ENCODE results near the gene ATP11C.

ATP11C gene

DNA sequence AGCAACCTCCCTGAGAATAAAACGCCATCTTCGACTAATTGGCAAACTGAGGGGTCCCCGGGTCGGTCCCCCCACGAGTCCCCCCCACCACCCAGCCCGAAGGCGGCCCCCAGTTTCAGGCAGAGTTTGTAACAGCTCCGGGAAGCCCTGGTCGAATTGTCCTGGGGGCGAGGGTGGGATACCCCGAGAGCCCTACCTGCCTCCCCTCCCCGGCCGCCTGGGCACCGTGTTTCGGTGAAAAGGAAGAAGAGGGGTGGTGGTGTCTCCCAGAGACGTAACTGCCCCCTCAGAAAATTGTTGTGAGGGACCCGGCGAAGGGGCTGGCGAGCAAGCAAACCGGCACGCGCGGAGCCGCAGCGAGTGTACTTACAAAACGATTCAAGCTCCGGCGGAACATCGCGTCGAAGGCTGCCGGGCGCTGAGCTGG is 1.2 kb downstream of the ATP11C start:
- peak overlapping the region; percentile 58; the same call in 1 of the 2 replicates for H3K27ac ChIP-seq (replicated peaks)
- H3K27me3 ChIP-seq (ENCODE audit: insufficient read depth, poor library complexity, severe bottlenecking), result no peaks in the 10 kb centered on the region
- TF ChIP-seq GABPA (IDR thresholded peaks at IDR 0.05; ENCODE audit: low read depth) (no peak), SPI1 (IDR thresholded peaks at IDR 0.05; ENCODE audit: borderline replicate concordance, low read depth) (no peak), POLR2AphosphoS5 (IDR thresholded peaks at IDR 0.05; ENCODE audit: low read depth) (no peak)
- TF ChIP-seq, protein P1, sequence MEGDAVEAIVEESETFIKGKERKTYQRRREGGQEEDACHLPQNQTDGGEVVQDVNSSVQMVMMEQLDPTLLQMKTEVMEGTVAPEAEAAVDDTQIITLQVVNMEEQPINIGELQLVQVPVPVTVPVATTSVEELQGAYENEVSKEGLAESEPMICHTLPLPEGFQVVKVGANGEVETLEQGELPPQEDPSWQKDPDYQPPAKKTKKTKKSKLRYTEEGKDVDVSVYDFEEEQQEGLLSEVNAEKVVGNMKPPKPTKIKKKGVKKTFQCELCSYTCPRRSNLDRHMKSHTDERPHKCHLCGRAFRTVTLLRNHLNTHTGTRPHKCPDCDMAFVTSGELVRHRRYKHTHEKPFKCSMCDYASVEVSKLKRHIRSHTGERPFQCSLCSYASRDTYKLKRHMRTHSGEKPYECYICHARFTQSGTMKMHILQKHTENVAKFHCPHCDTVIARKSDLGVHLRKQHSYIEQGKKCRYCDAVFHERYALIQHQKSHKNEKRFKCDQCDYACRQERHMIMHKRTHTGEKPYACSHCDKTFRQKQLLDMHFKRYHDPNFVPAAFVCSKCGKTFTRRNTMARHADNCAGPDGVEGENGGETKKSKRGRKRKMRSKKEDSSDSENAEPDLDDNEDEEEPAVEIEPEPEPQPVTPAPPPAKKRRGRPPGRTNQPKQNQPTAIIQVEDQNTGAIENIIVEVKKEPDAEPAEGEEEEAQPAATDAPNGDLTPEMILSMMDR (IDR thresholded peaks at IDR 0.05; ENCODE audit: insufficient read depth, low read length), result no peak
- TF ChIP-seq, protein P2, sequence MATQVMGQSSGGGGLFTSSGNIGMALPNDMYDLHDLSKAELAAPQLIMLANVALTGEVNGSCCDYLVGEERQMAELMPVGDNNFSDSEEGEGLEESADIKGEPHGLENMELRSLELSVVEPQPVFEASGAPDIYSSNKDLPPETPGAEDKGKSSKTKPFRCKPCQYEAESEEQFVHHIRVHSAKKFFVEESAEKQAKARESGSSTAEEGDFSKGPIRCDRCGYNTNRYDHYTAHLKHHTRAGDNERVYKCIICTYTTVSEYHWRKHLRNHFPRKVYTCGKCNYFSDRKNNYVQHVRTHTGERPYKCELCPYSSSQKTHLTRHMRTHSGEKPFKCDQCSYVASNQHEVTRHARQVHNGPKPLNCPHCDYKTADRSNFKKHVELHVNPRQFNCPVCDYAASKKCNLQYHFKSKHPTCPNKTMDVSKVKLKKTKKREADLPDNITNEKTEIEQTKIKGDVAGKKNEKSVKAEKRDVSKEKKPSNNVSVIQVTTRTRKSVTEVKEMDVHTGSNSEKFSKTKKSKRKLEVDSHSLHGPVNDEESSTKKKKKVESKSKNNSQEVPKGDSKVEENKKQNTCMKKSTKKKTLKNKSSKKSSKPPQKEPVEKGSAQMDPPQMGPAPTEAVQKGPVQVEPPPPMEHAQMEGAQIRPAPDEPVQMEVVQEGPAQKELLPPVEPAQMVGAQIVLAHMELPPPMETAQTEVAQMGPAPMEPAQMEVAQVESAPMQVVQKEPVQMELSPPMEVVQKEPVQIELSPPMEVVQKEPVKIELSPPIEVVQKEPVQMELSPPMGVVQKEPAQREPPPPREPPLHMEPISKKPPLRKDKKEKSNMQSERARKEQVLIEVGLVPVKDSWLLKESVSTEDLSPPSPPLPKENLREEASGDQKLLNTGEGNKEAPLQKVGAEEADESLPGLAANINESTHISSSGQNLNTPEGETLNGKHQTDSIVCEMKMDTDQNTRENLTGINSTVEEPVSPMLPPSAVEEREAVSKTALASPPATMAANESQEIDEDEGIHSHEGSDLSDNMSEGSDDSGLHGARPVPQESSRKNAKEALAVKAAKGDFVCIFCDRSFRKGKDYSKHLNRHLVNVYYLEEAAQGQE (IDR thresholded peaks at IDR 0.05; ENCODE audit: insufficient replicate concordance, low read depth), result no peak
- no peak for DNase-seq (ENCODE audit: low read depth in 1 of 2, low spot score in 1 of 2)
- H3K4me3 ChIP-seq (replicated peaks; ENCODE audit: insufficient read depth, low read length), result peak overlapping the region; percentile 56

DNA sequence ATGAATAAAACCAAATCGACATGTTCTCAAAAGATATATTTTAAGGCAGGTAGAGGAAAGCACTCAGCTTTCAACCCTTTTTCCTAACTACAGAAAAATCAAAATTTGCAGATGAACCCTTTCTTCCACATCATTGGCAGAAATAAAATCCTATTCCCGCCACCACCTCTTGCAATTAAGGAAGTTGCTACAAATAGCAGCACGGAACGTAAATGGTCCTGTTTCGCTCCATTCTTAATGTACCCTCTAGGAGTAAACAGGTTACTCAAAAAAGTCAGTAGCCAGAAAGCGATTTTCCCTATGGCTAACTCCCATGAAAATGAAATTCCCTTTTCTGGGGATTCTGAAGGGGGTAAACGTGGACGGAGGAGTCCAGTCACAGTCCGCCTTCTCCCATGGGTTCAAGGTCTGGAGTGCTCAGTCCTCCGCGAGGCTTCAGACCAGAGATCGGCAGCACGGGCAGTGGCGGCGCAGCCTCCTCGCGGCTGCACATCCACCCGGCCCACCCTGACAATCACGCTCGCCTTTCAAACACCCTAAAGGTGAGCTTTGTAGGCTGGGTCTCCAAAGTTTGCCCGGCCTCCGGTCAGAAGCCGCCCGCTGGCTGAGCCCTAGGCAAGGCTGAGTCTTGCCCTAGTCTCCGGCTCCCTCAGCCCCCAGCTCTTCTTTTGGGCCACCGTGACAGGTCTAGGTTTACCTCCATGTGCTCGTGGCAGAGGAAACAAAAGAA is 1.8 kb downstream of the ATP11C start:
- Histone ChIP-seq H3K27ac (replicated peaks) (0 out of 2 replicates have a peak overlapping the region, but pooled peaks have one; percentile 58), H3K4me3 (replicated peaks; ENCODE audit: insufficient read depth, low read length) (peak overlapping the region; percentile 56), H3K27me3 (ENCODE audit: insufficient read depth, poor library complexity, severe bottlenecking) (no peaks in the 10 kb centered on the region)
- TF ChIP-seq POLR2AphosphoS5 (IDR thresholded peaks at IDR 0.05; ENCODE audit: low read depth) (no peak), GABPA (IDR thresholded peaks at IDR 0.05; ENCODE audit: low read depth) (no peak), SPI1 (IDR thresholded peaks at IDR 0.05; ENCODE audit: borderline replicate concordance, low read depth) (no peak)
- TF ChIP-seq, protein P2 (IDR thresholded peaks at IDR 0.05; ENCODE audit: insufficient replicate concordance, low read depth), result no peak
- TF ChIP-seq, protein P1 (IDR thresholded peaks at IDR 0.05; ENCODE audit: insufficient read depth, low read length), result no peak
- peak in 1 of 2 experiments; percentile 8 for DNase-seq (ENCODE audit: low read depth in 1 of 2, low spot score in 1 of 2)

DNA sequence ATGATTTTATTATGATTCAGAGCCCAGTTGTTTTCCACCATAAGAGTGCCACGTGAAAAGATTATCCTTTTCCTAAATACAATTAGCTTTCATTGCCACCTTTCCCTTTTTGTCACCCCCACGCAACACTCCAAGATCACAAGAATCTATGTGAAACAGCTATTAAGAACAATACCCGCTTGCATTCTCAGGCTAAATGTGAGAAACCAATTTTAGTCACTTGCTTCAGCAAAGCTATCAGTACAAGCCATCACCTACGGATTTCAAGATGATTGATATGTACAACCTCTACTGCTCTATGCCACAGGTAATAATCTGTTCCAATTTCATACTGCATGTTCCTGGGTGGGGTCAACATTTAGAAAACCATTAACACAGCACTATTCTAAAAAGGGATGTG is 2.5 kb downstream of the ATP11C start:
- Histone ChIP-seq H3K27ac (replicated peaks) (no peak overlapping the region), H3K27me3 (ENCODE audit: insufficient read depth, poor library complexity, severe bottlenecking) (no peaks in the 10 kb centered on the region), H3K4me3 (replicated peaks; ENCODE audit: insufficient read depth, low read length) (no peak overlapping the region)
- no peak for DNase-seq (ENCODE audit: low read depth in 1 of 2, low spot score in 1 of 2)
- TF ChIP-seq POLR2AphosphoS5 (IDR thresholded peaks at IDR 0.05; ENCODE audit: low read depth) (no peak), SPI1 (IDR thresholded peaks at IDR 0.05; ENCODE audit: borderline replicate concordance, low read depth) (no peak), GABPA (IDR thresholded peaks at IDR 0.05; ENCODE audit: low read depth) (no peak)
- TF ChIP-seq, protein P2 (IDR thresholded peaks at IDR 0.05; ENCODE audit: insufficient replicate concordance, low read depth), result no peak
- TF ChIP-seq, protein P1 (IDR thresholded peaks at IDR 0.05; ENCODE audit: insufficient read depth, low read length), result no peak

Data from HL-60 (cell line).